ENCODE results near the gene VRK3.

The VRK3 gene

DNA sequence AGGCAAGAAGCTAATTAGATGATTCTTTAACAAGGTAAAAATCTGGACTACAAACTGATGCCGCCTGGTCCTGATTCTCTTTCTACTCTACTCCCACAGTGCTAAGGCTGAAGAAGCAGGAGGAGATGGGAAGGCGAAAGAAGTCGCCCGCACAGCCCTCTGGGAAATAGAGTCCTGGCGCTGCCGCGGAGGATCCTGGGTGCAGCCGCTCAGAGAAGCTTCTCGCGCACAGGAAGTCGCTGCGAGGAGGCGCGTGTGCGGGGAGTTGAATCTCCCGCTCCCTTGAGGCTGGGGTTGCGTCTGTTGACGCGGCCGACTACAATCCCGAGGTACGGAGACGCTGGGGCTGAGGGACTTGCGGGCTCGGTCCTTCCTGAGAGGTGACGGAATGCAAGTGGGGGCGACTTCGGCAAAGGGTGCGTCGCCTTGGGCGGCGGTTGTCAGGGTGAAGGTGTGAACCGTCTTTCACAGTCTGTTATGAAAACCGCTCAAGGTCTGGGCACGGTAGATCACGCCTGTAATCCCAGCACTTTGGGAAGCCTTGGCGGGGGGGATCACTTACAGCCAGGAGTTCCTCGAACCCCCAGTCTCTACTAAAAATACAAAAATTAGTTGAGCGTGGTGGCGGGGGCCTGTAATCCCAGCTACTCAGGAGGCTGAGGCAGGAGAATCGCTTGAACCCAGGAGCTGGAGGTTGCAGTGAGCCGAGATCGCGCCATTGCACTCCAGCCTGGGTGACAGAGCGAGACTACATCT is 800 bp upstream of the VRK3 start, which contains the start of gene ZNF473:
Gene ZNF473 (plus strand): TSS at position 212 of the 756 bp plus-strand sequence. CDS start 5,078 bp downstream, outside the sequence.
- H2AFZ ChIP-seq (ENCODE audit: low read length) = peak within 1 kb of the TSS; percentile 68; the same call in 1 of the 2 replicates
- H3K79me2 ChIP-seq (ENCODE audit: insufficient read depth, low read length) = peaks cover 18% of the 10 kb centered on the region
- peaks cover 36% of the 10 kb centered on the region for H3K4me1 ChIP-seq (ENCODE audit: insufficient read depth, low read length, severe bottlenecking)
- peak within 1 kb of the TSS; percentile 79 for H3K4me2 ChIP-seq (ENCODE audit: low read length)
- H4K20me1 ChIP-seq (ENCODE audit: insufficient read depth, low read length) = no peaks in the 10 kb centered on the region
- no peaks in the 10 kb centered on the region for H3K9me3 ChIP-seq (ENCODE audit: low read length)
- peak within 1 kb of the TSS; percentile 75 for H3K4me3 ChIP-seq (ENCODE audit: low read depth, low read length, poor library complexity, severe bottlenecking)
- no peak for TF ChIP-seq EZH2 (IDR thresholded peaks at IDR 0.05; ENCODE audit: borderline replicate concordance, low read length)
- TF ChIP-seq, protein P1, sequence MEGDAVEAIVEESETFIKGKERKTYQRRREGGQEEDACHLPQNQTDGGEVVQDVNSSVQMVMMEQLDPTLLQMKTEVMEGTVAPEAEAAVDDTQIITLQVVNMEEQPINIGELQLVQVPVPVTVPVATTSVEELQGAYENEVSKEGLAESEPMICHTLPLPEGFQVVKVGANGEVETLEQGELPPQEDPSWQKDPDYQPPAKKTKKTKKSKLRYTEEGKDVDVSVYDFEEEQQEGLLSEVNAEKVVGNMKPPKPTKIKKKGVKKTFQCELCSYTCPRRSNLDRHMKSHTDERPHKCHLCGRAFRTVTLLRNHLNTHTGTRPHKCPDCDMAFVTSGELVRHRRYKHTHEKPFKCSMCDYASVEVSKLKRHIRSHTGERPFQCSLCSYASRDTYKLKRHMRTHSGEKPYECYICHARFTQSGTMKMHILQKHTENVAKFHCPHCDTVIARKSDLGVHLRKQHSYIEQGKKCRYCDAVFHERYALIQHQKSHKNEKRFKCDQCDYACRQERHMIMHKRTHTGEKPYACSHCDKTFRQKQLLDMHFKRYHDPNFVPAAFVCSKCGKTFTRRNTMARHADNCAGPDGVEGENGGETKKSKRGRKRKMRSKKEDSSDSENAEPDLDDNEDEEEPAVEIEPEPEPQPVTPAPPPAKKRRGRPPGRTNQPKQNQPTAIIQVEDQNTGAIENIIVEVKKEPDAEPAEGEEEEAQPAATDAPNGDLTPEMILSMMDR (IDR thresholded peaks at IDR 0.05; ENCODE audit: low read length) = no peak
- no peaks in the 10 kb centered on the region for H3K27me3 ChIP-seq (ENCODE audit: insufficient read depth, low read length)
- H3F3A ChIP-seq (ENCODE audit: insufficient read depth, low read length) = no peaks in the 10 kb centered on the region
- H3K36me3 ChIP-seq (ENCODE audit: insufficient read depth, low read length) = peaks cover 19% of the 10 kb centered on the region
- H3K9me2 ChIP-seq (ENCODE audit: low read depth, low read length) = no peaks in the 10 kb centered on the region
- peak within 1 kb of the TSS; percentile 15 for H3K27ac ChIP-seq (ENCODE audit: low read depth, low read length, poor library complexity, severe bottlenecking)
- peak within 1 kb of the TSS; percentile 70 for H3K9ac ChIP-seq (ENCODE audit: low read length)

DNA sequence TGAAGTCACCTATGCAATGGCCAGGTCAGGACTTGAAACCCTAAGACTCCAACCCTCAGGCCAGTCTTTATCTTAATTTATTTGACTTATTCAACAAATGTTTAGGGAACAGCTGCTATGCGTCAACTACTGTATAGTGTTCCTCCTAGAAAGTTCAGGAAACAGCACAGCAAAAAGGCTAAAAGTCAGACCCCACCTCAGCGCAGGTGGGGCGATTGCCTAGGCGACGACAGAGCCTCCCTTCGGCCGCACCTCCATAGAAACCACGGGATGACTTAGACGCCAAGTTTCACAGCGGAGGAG is 502 bp downstream of the VRK3 start:
- no peaks in the 10 kb centered on the region for H3K9me3 ChIP-seq (ENCODE audit: low read length)
- peak overlapping the region; percentile 70 for H3K9ac ChIP-seq (ENCODE audit: low read length)
- H3K4me2 ChIP-seq (ENCODE audit: low read length) = peak overlapping the region; percentile 79
- H3K79me2 ChIP-seq (ENCODE audit: insufficient read depth, low read length) = peaks cover 18% of the 10 kb centered on the region
- no peaks in the 10 kb centered on the region for H4K20me1 ChIP-seq (ENCODE audit: insufficient read depth, low read length)
- H3K36me3 ChIP-seq (ENCODE audit: insufficient read depth, low read length) = peaks cover 9% of the 10 kb centered on the region; the same call in 1 of the 2 replicates
- no peaks in the 10 kb centered on the region for H3F3A ChIP-seq (ENCODE audit: insufficient read depth, low read length)
- H3K27me3 ChIP-seq (ENCODE audit: insufficient read depth, low read length) = no peaks in the 10 kb centered on the region
- peak overlapping the region; percentile 75 for H3K4me3 ChIP-seq (ENCODE audit: low read depth, low read length, poor library complexity, severe bottlenecking)
- H3K4me1 ChIP-seq (ENCODE audit: insufficient read depth, low read length, severe bottlenecking) = peaks cover 36% of the 10 kb centered on the region
- peak overlapping the region; percentile 15 for H3K27ac ChIP-seq (ENCODE audit: low read depth, low read length, poor library complexity, severe bottlenecking)
- no peak overlapping the region for H2AFZ ChIP-seq (ENCODE audit: low read length)
- H3K9me2 ChIP-seq (ENCODE audit: low read depth, low read length) = no peaks in the 10 kb centered on the region
- TF ChIP-seq EZH2 (IDR thresholded peaks at IDR 0.05; ENCODE audit: borderline replicate concordance, low read length) = no peak
- TF ChIP-seq, protein P1 (IDR thresholded peaks at IDR 0.05; ENCODE audit: low read length) = no peak

DNA sequence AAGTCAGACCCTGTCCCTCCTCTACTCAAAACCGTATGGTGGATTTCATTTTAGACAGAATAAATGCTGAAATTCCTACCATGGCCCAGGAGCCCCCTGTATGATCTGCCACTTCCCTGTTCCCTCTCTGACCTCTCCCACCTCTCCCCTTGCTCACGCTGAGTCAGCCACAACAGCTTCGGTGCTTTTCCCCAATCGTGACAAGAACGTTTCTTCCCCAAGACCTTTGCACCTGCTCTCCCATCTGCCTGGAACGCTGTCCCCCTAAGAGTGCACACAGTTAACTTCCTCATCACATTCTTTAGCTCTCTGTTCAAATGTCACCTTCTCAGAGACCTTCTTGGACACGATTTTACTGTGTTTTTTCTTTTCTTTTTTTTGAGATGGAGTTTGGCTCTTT is 2.3 kb downstream of the VRK3 start:
- peaks cover 13% of the 10 kb centered on the region for H3K79me2 ChIP-seq (ENCODE audit: insufficient read depth, low read length)
- H3K9ac ChIP-seq (ENCODE audit: low read length) = no peak overlapping the region
- peaks cover 11% of the 10 kb centered on the region for H3K36me3 ChIP-seq (ENCODE audit: insufficient read depth, low read length)
- no peaks in the 10 kb centered on the region for H3K9me3 ChIP-seq (ENCODE audit: low read length)
- no peak overlapping the region for H2AFZ ChIP-seq (ENCODE audit: low read length)
- no peaks in the 10 kb centered on the region for H4K20me1 ChIP-seq (ENCODE audit: insufficient read depth, low read length)
- no peak overlapping the region for H3K4me3 ChIP-seq (ENCODE audit: low read depth, low read length, poor library complexity, severe bottlenecking)
- H3K4me1 ChIP-seq (ENCODE audit: insufficient read depth, low read length, severe bottlenecking) = peaks cover 36% of the 10 kb centered on the region
- H3K9me2 ChIP-seq (ENCODE audit: low read depth, low read length) = no peaks in the 10 kb centered on the region
- no peak for TF ChIP-seq EZH2 (IDR thresholded peaks at IDR 0.05; ENCODE audit: borderline replicate concordance, low read length)
- TF ChIP-seq, protein P1 (IDR thresholded peaks at IDR 0.05; ENCODE audit: low read length) = no peak
- H3K27ac ChIP-seq (ENCODE audit: low read depth, low read length, poor library complexity, severe bottlenecking) = no peak overlapping the region
- H3K4me2 ChIP-seq (ENCODE audit: low read length) = no peak overlapping the region
- H3F3A ChIP-seq (ENCODE audit: insufficient read depth, low read length) = no peaks in the 10 kb centered on the region
- no peaks in the 10 kb centered on the region for H3K27me3 ChIP-seq (ENCODE audit: insufficient read depth, low read length)

All from OCI-LY1 (cell line).